NCI-H1105 (cell line): ENCODE results near the gene PAGE2B.
"Not testable (repeated sequence)": the region's sequence is repeated elsewhere in the genome, so short reads cannot be mapped to it uniquely, and the experiment has no call there.

Source experiments
- DNase-seq: peaks from one replicate; lab custom pipeline; 2025; lab: John Stamatoyannopoulos, UW

The PAGE2B gene

GRCh38 chrX:55074851-55075467, at the start of gene PAGE2B:
Gene PAGE2B, plus strand, starts transcription at chrX:55075030. Its CDS starts 1,012 bp downstream, at chrX:55076042.
- DNase-seq, result no peak

DNA sequence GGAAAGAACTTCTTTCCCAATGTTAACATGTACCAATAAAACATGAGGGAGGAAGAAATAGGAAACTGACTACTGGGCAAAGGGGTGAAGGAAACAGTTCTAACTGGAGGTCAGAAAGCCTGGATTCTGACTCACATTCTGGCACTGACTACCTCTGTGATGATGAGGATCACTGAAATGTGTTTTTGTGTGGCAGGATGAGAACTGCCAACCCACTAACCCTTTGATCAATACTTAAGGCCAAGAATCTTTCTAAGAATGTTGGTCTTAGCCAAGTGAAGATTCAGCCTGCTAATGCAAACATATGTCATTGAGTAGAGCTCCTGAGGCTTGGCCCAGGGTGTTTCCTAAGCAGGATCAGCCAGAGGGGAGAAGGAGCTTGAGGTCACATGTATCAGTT, 48.7 kb upstream of the PAGE2B start:
- DNase-seq, result no peak

GRCh38 chrX:55026840-55027239, 48.0 kb upstream of the PAGE2B start:
- DNase-seq, result no peak

GRCh38 chrX:55028040-55028439, 46.8 kb upstream of the PAGE2B start:
- no peak for DNase-seq

DNA sequence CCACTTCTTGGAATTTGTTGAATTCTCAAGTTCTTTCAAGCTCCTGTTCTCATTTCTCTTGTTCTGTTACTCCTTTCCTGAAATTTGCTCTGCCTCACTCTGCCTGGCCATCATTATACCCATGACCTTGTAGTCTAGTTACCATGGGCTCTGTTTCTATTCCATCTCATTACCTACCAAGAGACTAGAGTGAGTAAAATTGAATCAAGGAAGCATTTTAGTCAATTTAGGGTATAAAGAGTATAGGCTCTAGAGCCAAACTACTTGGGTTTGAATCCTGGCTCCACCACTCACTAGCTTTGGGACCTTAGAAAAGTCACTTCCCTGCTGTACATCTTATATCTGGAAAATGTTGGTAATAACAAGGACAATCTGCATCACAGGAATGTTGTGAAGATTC, 46.2 kb upstream of the PAGE2B start:
- DNase-seq, result no peak

DNA sequence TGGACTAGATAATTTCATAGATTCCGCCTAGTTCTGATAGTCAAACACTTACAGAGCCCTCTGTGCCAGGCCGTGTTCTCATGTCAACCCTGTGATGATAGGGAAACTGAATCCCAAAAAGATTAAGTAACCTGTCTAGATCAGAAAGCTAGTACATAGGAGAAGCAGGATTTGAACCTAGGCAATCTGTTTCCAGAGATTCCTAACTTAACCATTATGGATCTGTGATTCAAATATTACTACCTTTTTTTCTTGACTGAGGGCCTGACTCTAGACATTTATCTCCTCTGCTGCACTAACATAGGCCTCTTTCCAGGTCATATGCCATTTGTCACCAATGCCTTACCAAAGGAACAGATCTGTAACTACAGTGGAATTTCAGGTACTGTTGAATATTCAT, 45.5 kb upstream of the PAGE2B start:
- DNase-seq, result no peak

DNA sequence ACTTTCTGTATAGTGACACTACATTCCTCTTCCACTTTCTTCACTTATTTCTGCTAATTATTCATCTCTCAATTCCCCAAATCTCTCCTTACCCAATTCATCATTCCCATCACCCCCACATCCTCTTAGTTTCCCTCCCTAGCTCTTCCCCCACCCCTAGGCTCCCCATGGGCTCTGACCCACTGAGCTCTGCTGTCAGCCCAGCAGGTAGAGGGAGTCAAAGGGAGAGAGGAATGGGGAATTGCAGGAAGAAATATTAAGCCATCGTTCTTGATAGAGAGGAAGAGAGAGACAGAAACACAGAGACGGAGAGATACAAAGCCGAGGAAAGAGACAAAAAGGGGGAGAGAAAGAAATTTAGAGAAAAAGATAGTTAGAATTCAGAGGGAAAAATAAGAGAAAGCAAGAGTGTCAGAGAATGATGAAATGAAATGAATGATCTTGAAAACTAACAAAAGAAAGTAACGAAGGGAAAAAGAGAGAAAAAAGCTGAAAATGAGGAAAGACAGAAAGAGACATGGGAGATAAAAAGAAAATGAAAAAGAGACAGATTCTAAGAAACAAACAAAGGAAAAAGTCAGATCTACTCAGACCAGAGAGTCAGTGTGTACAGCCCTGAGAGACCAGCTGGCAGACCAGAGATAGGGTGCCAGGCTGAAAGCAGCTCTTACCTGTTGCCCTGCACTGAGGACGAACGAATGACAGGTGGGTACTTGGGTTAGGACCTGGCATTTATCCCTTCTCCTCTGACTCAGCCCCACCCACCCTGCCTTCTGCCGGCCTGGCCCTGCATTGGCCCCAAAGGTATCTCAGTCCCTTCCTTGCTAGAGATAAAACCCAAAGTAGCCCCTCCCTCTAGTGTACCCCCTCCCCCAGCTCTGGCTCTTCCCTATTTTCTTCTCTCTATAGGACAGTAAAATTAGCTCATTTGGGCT, 44.3 kb upstream of the PAGE2B start, which contains the start of gene ALAS2:
ALAS2 (minus strand) TSS at position 707 of the 935 bp plus-strand sequence. CDS start 4,977 bp downstream, outside the sequence.
- DNase-seq, result no peak

DNA sequence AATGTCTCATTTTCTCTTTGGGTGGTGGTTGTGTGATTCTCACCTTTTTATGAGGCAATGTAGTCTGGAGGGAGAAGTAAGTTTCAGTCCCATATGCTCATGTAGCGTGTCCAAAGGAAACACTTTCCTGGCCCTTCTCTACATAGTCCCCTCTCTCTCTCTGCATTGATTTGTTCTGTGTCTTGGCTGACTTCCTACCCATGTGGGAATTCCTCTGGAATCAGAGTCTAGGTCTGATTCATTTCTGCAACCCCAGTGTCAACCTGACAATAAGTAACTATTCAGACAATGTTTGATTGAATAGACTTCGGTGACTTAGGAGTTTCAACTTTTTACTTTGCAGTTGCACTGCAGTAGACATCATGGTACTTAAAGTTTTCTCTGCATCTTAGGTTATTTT, 41.4 kb upstream of the PAGE2B start:
- no peak for DNase-seq

- no peak for DNase-seq
These were observed 35.4 kb upstream of the PAGE2B start for GRCh38 chrX:55039471-55039870.

DNA sequence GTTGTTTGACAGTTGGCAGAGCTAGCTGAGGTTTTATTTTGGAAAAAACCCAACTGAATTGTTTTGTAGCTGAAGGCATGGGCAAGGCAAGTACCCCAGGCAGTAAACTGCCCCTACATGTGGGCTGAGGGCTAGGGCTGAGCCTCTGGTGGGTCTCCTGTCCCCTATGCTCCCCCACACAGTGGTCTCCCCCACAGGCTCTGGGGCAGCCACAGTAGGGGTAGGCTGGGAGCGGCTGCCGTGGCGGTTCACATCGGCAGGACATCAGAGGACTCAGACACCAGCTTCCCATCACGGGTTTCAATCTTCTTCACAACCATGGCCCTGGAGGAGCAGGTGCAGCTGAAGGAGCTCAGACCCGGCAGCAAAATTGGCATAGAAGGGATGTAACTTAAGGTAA, 33.3 kb upstream of the PAGE2B start:
- DNase-seq, result no peak

DNA sequence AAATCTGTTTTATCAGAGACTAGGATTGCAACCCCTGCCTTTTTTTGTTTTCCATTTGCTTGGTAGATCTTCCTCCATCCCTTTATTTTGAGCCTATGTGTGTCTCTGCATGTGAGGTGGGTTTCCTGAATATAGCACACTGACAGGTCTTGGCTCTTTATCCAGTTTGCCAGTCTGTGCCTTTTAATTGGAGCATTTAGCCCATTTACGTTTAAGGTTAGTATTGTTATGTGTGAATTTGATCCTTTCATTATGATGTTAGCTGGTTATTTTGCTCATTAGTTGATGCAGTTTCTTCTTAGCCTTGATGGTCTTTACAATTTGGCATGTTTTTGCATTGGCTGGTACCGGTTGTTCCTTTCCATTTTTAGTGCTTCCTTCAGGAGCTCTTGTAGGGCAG, 24.2 kb upstream of the PAGE2B start:
- not testable (repeated sequence) for DNase-seq

DNA sequence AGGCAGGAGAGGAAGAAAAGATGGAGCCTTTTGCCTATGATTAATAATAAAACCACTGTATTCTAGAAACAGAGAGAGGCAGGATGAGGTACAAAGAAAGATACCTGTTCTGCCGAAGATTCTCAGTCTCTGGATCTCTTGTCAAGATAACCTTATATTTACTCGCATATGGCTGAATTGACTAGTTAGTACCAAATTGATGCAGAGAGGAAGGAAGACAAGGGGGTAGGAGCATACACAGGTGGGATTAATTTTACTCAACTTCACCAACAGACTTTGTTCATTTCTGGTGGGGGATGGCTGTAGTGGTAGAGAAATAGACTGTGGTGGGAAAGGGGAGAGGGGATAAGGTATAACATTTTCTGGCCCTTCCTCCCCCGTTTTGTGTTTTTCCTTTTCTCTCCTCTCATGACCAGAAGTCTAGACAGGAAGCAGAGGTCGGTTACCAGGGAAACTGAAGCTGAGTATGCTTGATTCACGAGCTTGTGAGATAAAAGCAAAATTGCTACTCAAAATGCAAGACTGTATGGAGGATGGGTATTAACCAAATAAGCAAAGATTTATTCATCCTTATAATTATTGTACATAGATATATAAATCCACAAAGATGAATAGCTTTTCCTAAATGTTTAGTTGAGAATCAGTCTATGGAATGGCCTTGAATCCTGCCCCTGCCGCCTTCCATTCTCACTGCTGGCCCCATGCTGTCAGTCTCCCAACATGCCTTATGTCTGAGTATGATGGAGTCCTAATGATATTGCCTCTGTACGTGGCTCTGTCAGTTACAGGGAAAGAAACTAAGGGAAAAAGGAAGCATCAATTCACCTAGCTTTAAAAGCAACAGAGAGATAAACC, 17.8 kb upstream of the PAGE2B start:
- DNase-seq, result no peak

DNA sequence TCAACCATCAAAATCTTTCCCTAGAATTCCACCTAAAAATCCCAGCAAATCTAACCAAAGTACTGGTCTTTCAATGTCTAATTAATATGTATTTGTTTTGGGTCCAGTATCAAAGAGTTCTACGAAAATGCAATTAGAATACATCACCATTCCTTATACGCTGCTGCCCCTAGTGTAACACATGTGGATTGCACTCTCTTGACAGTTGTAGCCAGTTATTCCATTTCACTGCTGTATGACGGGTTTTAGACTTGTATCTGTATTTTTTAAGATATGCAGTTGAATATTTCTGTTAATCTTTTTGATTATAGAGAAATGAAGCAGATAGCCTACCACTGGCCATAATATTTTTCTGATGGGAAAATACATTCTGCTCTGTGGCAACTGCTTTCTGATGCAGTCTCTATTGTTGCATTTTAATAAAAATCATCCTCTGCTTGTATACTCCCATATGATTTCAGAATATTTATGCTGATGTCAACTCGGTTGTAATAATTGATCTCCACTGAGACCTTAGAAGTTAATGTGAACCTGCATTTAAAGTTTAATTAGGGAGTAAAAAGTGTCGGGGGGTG, 17.1 kb upstream of the PAGE2B start:
- DNase-seq, result no peak

DNA sequence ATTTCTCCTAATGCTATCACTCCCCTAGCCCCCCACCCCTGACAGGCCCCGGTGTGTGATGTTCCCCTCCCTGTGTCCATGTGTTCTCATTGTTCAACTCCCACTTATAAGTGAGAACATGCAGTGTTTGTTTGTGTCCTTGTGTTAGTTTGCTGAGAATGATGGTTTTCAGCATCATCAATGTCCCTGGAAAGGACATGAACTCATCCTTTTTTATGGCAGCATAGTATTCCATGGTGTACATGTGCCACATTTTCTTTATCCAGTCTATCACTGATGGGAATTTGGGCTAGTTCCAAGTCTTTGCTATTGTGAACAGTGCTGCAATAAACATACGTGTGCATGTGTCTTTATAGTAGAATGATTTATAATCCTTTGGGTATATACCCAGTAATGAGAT, 7.7 kb upstream of the PAGE2B start:
- DNase-seq, result not testable (repeated sequence)

GRCh38 chrX:55072286-55072685, 2.5 kb upstream of the PAGE2B start:
- DNase-seq, result no peak

GRCh38 chrX:55088795-55089489, 14.1 kb downstream of the PAGE2B start, which contains the start of gene PAGE2:
Gene PAGE2, plus strand, starts transcription at chrX:55089018. Its CDS starts 1,003 bp downstream, at chrX:55090021.
- DNase-seq, result no peak

DNA sequence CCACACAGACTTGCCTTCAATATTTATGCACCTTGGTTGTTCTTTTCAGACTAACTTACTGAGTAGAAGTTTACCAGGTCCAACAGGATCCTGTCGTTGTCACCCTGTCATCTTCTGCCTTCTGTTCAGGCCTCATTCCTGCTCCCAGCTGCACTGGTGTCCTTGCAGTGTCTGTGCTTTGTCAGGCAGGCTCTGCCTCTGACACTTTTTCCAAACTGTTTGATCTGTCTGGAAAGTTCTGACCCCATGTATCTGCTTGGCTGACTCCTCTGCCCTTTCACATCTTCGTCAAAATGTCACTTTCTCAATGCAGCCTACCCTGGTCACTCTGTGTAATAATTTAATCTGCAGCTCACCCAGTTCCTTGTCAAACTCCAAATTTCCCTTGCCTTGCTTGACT, 23.9 kb downstream of the PAGE2B start:
- no peak for DNase-seq

GRCh38 chrX:55099162-55099561, 24.3 kb downstream of the PAGE2B start:
- no peak for DNase-seq

DNA sequence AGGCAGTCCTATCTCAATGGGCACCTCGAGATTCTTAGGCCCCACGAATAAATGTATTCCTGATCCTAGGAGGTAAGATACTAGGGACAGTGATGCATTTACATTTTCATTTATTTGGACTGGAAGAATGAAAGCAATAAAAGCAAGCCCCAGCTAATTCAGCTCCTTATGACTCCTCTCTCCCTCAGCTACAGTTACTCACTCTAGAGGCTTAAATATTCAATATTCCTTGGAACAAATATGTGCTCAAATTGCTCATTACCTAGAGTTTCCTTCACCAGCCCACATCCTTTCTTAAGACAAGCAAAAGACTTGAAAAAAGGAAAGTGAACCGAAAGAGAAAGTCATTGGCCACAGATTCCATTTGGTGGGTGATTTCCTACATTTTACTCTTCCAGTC, 27.9 kb downstream of the PAGE2B start:
- DNase-seq, result no peak

- DNase-seq, result no peak
These were observed 32.4 kb downstream of the PAGE2B start for GRCh38 chrX:55107262-55107661.

- no peak for DNase-seq
These were observed 33.1 kb downstream of the PAGE2B start for GRCh38 chrX:55107911-55108310.
